PC-3 (cell line): ENCODE data around the gene SPARC.

Experiments used
- EZH2phosphoT487 ChIP-seq: fragments of 300-600 bp; sonication (generic); IDR thresholded peaks from 2 replicates; pipeline ENCODE4 v1.6.1; 2018; ENCODE audit warnings: mild to moderate bottlenecking, antibody characterized with exemption, low read length, borderline replicate concordance
- TF ChIP-seq, protein P1 (sequence below): fragments of 300-600 bp; sonication (generic); conservative IDR thresholded peaks from 2 replicates; pipeline ENCODE4 v1.5.1; 2017; ENCODE audit warnings: antibody characterized with exemption, low read depth, mild to moderate bottlenecking, low read length

DNA sequence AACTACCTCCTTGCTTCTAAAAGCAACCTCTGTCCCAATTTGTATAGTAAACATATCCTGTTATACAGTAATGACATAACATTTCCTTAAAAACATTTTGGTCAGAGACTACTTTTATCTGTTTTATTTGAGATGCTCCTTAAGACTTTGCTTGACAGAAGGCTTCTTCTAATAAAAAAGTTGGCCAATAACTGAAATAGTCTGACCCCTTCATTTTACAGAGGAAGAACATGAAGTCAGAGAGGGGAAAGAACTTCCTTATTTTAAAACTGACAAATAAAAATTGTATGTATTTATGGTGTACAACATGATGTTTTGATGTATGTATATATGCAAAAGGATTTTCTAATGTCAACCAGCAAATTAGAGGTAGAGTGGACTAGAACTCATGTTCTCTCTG, 35.8 kb upstream of the SPARC start:
- TF ChIP-seq, protein P1, sequence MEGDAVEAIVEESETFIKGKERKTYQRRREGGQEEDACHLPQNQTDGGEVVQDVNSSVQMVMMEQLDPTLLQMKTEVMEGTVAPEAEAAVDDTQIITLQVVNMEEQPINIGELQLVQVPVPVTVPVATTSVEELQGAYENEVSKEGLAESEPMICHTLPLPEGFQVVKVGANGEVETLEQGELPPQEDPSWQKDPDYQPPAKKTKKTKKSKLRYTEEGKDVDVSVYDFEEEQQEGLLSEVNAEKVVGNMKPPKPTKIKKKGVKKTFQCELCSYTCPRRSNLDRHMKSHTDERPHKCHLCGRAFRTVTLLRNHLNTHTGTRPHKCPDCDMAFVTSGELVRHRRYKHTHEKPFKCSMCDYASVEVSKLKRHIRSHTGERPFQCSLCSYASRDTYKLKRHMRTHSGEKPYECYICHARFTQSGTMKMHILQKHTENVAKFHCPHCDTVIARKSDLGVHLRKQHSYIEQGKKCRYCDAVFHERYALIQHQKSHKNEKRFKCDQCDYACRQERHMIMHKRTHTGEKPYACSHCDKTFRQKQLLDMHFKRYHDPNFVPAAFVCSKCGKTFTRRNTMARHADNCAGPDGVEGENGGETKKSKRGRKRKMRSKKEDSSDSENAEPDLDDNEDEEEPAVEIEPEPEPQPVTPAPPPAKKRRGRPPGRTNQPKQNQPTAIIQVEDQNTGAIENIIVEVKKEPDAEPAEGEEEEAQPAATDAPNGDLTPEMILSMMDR = no peak
- no peak for TF ChIP-seq EZH2phosphoT487
